GM19328 (cell line): ENCODE results near the gene TTC28.
"Not testable (repeated sequence)": the region's sequence is repeated elsewhere in the genome, so short reads cannot be mapped to it uniquely, and the experiment has no call there.

ENCODE experiments used
- ATAC-seq: cut with Tn5 transposase; IDR thresholded peaks from one replicate; pipeline ENCODE4 v1.9.1; 2021; ENCODE audit warnings: mild to moderate bottlenecking, moderate library complexity; ENCODE audit not compliant: unreplicated experiment

TTC28 gene

DNA sequence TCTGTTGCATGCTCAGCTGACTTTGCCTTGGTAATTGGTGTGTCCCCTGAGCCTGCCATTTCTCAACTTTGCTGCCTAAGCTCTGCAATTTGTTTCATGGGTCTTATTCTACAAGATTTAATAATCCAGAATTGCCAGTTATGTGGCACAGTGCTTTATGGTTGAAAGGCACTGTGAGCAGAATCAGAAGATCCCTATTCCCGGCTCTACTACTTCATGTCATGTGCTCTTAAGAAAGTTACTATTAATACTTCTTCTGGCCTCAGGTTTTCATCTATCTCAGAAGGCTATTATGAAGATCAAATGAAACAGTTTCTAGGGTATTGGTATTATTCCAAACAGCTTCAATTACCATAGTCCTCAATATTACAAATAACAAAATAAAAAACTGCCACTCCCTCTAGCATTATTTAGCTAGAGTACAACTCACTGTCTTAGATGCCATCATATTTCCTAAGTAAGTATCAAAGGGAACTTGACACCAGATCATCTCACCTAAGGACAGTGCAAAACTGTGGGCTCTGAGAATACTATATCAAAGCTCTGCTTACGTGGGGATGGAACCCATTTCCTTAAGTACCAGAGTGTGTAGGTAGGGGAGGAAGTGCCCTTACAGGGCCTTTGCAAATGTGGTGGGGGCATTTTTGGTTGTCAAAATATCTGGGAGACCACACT, 560.5 kb downstream of the TTC28 start:
- ATAC-seq, result no peak

DNA sequence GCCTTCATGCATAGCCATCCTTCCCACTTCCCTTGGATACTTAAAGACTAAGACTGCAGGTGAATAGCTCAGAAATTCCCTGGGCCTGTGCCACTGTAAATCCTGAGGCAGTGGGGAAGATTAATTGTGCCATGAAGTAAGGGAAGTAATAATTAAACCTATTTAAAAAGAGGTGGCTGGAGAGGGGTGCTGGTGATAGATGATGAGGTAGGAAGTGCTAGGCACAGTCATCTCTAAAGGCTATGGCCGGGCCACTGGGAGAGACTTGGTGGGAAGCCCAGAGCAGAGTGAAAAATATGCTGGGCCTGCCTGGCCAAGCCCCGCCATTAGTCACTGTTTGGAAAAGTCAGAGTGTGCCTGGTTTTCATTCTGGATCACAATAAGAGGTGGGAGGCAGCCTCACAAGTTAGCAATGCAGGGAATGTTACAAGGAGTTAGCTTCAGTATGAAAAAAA, 563.4 kb downstream of the TTC28 start:
- no peak for ATAC-seq

DNA sequence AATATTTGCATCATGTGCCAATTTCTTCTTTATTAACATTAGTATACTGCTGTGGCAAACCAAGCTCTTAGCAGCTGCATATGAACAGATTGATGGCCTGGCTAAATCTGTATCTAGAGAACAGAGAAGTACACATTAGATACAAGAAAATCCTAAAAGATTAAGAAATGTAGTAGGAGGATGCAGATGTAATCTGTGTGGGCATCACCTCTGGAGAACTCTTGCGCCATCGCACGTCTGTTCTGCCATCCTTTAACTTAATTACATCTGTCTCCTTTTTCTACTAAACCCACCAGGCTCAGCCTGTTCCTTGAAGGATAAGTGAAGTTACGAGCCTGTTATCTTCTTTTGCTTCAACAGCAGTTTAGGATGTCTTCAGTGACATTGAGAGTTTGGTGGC, 564.2 kb downstream of the TTC28 start:
- ATAC-seq, result no peak

GRCh38 chr22:28112548-28113043, 567.0 kb downstream of the TTC28 start:
- ATAC-seq, result no peak

DNA sequence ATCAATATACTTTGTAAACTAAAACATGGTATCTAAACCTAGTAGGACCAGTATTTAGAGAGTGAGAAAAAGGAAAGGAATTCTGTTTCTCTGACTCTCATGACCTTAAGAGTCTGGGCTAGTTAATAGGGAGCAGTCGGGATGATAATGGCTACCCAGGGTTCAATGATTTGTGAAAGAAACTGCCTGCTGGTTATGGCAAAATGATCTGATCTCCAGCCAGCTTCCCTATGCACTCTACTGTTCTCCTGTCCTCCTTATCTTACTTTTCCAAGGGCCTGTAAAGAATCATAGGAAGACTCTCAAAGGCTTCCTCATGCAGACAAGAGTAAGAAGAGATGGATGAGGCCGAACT, 567.5 kb downstream of the TTC28 start:
- ATAC-seq, result no peak

- ATAC-seq, result no peak
Observed at GRCh38 chr22:28111501-28112189, 568.0 kb downstream of the TTC28 start.

DNA sequence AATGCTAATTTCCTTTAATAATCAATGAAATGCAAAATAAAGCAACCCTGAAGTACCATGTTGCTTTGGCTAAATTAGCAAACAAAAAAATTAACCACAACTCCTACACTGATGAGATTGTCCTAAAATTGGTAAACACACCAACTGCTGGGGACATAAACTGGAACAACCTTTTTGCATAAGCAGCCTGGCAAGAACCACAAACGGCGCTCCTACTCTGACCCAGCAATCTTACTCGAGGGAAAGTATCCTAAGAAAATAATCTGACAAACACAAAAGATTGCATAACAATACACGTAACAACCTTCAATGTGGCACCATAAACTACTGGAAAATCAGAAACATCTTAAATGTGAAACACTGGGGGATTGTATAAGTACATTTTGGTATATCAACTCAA, 570.8 kb downstream of the TTC28 start:
- ATAC-seq, result no peak

- no peak for ATAC-seq
Observed at GRCh38 chr22:28106617-28107016, 573.0 kb downstream of the TTC28 start.

GRCh38 chr22:28105988-28106387, 573.7 kb downstream of the TTC28 start:
- ATAC-seq, result no peak

DNA sequence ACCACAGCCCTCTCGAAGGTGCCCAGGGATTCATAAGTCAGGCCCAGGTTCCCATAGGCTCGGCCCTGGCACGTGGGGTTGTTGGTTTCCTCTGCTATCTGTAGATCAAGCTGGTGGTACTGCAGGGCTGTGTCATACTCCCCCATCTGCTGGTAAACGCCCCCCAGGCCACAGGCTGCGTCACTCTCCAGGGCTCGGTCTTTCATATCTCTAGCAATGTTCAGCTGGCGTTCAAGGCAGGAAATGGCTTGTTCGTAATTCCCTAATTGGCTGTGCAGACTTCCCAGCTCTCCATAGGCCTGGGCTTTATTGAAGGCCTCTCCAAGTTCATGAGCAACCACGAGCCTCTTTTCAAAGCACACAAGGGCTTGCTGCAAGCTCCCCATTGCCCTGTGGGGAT, 574.2 kb downstream of the TTC28 start:
- no peak for ATAC-seq

DNA sequence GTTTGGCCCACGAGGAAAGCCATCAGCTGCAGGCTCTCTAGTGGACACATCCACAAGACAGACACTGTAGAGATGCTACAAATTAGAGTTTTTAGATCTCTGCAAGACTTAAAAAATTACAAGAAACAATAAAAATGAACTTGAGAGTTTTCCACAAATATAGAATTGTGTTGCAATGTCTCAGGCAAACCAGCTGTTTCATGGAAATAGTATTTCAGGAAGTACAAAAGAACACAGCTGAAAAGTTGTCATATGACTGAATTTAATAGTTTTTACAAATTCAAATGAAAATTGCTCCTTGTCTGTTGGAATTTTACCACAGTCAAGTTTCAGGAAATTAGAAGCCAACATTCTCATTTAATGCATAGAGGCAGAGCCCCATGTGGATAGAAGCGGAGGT, 576.0 kb downstream of the TTC28 start:
- ATAC-seq, result no peak

DNA sequence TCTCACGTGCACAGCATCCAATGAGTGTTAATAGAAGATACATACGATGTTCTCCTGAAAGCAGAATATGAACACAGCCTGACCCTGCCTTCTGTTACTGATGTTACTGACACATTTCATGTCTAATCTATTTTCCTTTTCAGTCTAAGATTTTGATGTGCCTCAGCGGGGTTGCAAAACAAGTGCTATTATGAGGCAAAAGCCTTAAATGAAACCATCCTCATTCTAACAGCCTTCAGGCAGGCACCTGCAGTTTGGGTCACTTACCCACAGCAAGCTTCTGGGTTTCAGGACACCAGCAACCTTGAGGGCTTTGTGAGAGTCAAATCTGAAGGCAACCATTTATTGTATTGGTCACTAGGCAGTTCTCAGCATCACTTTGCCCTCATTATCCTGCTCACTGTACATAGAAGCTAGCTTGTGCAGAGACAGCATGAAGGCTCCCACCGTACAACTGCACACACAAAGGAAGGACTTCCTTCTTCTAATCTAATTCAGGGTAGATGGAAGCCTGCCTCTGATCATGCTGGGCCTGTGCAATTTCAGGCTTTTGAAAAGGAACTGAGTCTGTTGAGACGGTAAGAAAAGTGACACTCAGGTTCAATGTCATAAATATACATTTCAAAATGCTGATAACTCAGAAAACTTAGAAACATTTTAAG, 577.4 kb downstream of the TTC28 start:
- ATAC-seq, result no peak

DNA sequence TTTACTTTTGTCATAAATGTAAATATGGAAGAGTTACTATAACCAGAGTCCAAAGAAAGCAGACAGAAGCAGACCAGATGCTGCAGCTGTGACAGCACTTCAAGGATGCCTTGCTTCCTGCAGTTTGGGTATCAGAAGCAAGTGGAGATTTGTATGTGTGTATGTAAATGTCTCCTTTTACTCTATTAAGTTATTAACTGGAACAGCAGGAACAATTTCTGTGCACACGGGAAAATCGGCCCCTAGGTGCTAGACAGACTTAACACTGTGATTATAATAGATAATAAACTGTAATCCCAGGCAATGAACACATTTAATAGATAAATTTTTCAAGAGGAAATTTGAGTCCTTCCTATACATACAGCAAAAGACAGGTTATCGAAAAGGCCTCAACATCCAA, 582.0 kb downstream of the TTC28 start:
- ATAC-seq, result no peak

DNA sequence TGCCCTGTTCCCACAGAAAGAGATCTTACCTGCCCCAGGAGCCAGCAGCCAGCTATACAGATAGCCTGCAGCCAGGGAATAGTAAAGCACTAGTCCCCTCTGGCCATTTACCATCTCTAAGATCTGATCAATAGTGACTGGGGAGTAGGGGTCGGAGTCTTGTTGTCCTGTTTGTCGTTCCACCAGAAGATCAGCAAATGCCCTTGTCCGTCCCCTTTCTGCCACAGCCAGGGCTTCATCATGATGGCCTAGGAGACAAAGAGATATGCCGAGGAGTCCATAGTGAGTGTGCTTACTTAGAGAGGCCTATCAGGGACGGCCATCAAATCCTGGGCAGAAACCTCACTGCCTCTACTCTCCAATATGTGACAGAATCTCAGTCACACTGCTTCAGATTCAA, 583.5 kb downstream of the TTC28 start:
- no peak for ATAC-seq

- ATAC-seq, result no peak
Observed at GRCh38 chr22:28095316-28096095, 584.1 kb downstream of the TTC28 start.

GRCh38 chr22:28094771-28095170, 584.9 kb downstream of the TTC28 start:
- no peak for ATAC-seq

DNA sequence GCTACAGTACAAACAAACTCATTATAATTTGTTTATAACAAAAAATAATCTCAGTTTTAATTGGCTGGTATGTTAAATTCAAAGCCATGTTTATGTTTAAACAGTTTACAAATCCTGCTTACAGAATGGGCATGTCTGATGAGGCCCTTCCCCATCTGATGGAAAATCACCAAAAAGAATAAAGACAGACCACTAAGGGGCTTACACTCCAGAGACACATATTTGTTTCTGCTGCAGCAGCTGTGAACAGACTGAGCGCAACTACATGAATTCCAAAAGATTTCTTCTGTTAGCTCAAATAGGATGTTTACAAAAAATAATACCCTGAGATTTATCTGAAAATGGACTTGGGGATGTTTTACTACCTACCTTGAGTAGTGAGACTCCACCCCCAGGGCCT, 585.9 kb downstream of the TTC28 start:
- no peak for ATAC-seq

DNA sequence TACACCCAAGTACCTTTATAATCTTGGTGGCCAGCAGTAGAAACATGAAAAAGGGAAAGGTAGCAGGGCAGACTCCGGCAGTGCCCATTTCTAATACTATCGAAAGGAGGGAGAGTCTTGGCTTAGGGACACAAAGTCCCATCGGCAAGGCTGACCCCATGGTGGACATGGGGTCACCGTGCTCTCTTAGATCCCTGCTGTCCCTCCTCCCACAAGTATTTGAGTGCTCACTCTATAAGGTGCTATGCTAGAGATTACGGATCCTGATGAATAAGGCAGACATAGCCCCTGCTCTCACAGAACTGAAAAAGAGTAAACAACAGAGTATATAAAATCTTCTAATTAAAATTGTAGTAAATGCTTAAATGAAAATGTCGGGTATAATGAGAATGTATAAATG, 588.2 kb downstream of the TTC28 start:
- ATAC-seq, result no peak

- not testable (repeated sequence) for ATAC-seq
Observed at GRCh38 chr22:28089541-28089940, 590.1 kb downstream of the TTC28 start.

DNA sequence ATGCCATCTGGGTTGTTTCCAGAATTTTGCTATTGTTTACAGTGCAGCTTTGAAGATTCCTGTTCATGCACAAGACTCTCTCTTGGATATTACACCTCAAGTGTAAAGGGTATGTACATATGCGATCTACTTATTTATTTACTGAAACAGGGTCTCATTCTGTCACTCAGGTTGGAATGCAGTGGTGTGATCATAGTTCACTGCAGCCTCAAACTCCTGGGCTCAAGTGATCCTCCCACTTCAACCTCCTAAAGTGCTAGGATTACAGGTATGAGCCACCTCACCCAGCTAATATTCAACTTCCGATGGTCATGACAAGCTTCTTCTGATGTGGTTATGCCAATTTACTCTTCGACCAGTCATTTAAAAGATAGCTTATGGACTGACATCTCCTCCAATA, 602.5 kb downstream of the TTC28 start:
- ATAC-seq, result no peak

- no peak for ATAC-seq
Observed at GRCh38 chr22:28075358-28075981, 604.2 kb downstream of the TTC28 start.
